OCI-LY7 (cell line): Measurements from ENCODE around the gene BIRC5. TPM values are rescaled to one million over a fixed set of nuclear protein-coding genes. Genes with fewer than 3 reads are reported as not detected.

Experiments
- BruUV-seq: library from RNA; stranded (reverse); fragments of 400-500 nt; replicated peaks from 2 replicates; lab custom pipeline; 2021; lab: Mats Ljungman, UMichigan
- CTCF ChIA-PET: fragments of 300-600 bp; sonication (Branson Sonifier 250); formaldehyde crosslinking; loops from one replicate; lab custom pipeline; 2022; ENCODE audit warnings: antibody characterized with exemption; ENCODE audit not compliant: unreplicated experiment; lab: Charles Lee
- POLR2A ChIA-PET: fragments of 300-600 bp; sonication (Branson Sonifier 250); formaldehyde crosslinking; loops from one replicate; lab custom pipeline; 2022; ENCODE audit warnings: antibody characterized with exemption; lab: Charles Lee
- DNase-seq: peaks from one replicate; pipeline ENCODE4 v3.0.0-alpha.2; 2015; ENCODE audit warnings: low spot score
- H2AFZ ChIP-seq: fragments of 200-600 bp; sonication (generic), shearing (Covaris generic); 2 replicates; pipeline ENCODE4 v1.6.1; 2014; ENCODE audit warnings: mild to moderate bottlenecking, antibody characterized with exemption, low read length, moderate library complexity
- H3K27ac ChIP-seq: fragments of 200-600 bp; sonication (generic); 2 replicates; pipeline ENCODE4 v1.5.1; 2014; ENCODE audit warnings: mixed run types, low read depth, mild to moderate bottlenecking, moderate library complexity, low read length, inconsistent platforms; ENCODE audit not compliant: poor library complexity, severe bottlenecking
- H3K36me3 ChIP-seq: fragments of 200-600 bp; sonication (generic); 2 replicates; pipeline ENCODE4 v1.6.1; 2014; ENCODE audit warnings: mild to moderate bottlenecking, antibody characterized with exemption, low read length, moderate library complexity, mixed read lengths; ENCODE audit not compliant: insufficient read depth
- H3K4me1 ChIP-seq: fragments of 200-600 bp; sonication (generic); 2 replicates; pipeline ENCODE4 v1.5.1; 2014; ENCODE audit warnings: mild to moderate bottlenecking, low read length; ENCODE audit not compliant: insufficient read depth, poor library complexity, severe bottlenecking
- H3K4me2 ChIP-seq: fragments of 200-600 bp; sonication (generic); 2 replicates; pipeline ENCODE4 v1.6.1; 2014; ENCODE audit warnings: mild to moderate bottlenecking, low read length
- H3K4me3 ChIP-seq: fragments of 200-600 bp; sonication (generic); 2 replicates; pipeline ENCODE4 v1.5.1; 2014; ENCODE audit warnings: mild to moderate bottlenecking, low read depth, low read length; ENCODE audit not compliant: poor library complexity, severe bottlenecking
- H3K79me2 ChIP-seq: fragments of 200-600 bp; sonication (generic); 2 replicates; pipeline ENCODE4 v1.6.1; 2016; ENCODE audit warnings: low read depth, mild to moderate bottlenecking, low read length, moderate library complexity, mixed read lengths; ENCODE audit not compliant: insufficient read depth
- H3K9me2 ChIP-seq: fragments of 200-600 bp; sonication (generic); 2 replicates; pipeline ENCODE4 v1.6.1; 2016; ENCODE audit warnings: mild to moderate bottlenecking, low read length, mixed read lengths; ENCODE audit not compliant: insufficient read depth
- H3K9me3 ChIP-seq: fragments of 200-600 bp; sonication (generic); 2 replicates; pipeline ENCODE4 v1.6.1; 2014; ENCODE audit warnings: mild to moderate bottlenecking, mixed run types, low read length, mixed read lengths
- H4K20me1 ChIP-seq: fragments of 200-600 bp; sonication (generic); 2 replicates; pipeline ENCODE4 v1.6.1; 2014; ENCODE audit warnings: mild to moderate bottlenecking, antibody characterized with exemption, low read length, moderate library complexity, mixed read lengths; ENCODE audit not compliant: insufficient read depth
- CTCF ChIP-seq: fragments of 200-600 bp; sonication (generic); conservative IDR thresholded peaks from 2 replicates; pipeline ENCODE4 v1.5.1; 2014; ENCODE audit warnings: mild to moderate bottlenecking, antibody characterized with exemption, low read length, moderate library complexity, mixed read lengths
- EZH2phosphoT487 ChIP-seq: fragments of 200-600 bp; sonication (generic); IDR thresholded peaks from 2 replicates; pipeline ENCODE4 v1.6.1; 2018; ENCODE audit warnings: low read depth, borderline replicate concordance, mild to moderate bottlenecking, mixed run types, antibody characterized with exemption, low read length, moderate library complexity, mixed read lengths
- intact Hi-C: fragments of 100-400 bp; cut with micrococcal nuclease; formaldehyde crosslinking; loops from one replicate; pipeline ENCODE4 v1.10.0; 2022; ENCODE audit not compliant: unreplicated experiment
- total RNA-seq, 2 experiments: library from RNA; depleted of rRNA in 1 of 2; stranded (reverse); fragments of >200 nt in 1 of 2; shearing (Covaris generic) in 1 of 2; gene quantifications; 2 replicates each; pipeline ENCODE4 v1.2.3, GENCODE V29; 2014 to 2022

The BIRC5 gene
- total RNA-seq, 2 experiments from 2014 or later = 184 to 266 TPM

- Histone ChIP-seq H3K79me2 (no peaks in the 10 kb centered on the region), H3K9me3 (no peaks in the 10 kb centered on the region), H3K4me2 (peak overlapping the region; percentile 34), H4K20me1 (no peaks in the 10 kb centered on the region), H3K4me3 (no peak overlapping the region), H2AFZ (no peak overlapping the region), H3K4me1 (peaks cover 33% of the 10 kb centered on the region), H3K27ac (no peak overlapping the region), H3K9me2 (no peaks in the 10 kb centered on the region), H3K36me3 (no peaks in the 10 kb centered on the region)
- intact Hi-C loops = no loop called here
- TF ChIP-seq EZH2phosphoT487 = no peak
- TF ChIP-seq CTCF = no peak
- ChIA-PET CTCF (no interaction called here), POLR2A (no interaction called here)
- DNase-seq = no peak
- no TSS peak for BruUV-seq
Measured at GRCh38 chr17:78166416-78166815, 47.6 kb upstream of the BIRC5 start.

- ChIA-PET CTCF (interaction anchor here (0.8 kb wide), 1 partner anchor 10 kb away, joined by 5 read pairs; no protein-coding TSS in a partner anchor), POLR2A (interaction anchor here (0.7 kb wide), 1 partner anchor 17 kb away, joined by 6 read pairs; no protein-coding TSS in a partner anchor)
- DNase-seq = peak; percentile 93
Measured at GRCh38 chr17:78168242-78168902, 45.7 kb upstream of the BIRC5 start, which contains the start of gene SYNGR2. SYNGR2 (plus strand) TSS chr17:78168581; CDS start chr17:78168617, 36 bp downstream.

More at GRCh38 chr17:78168242-78168902, 45.7 kb upstream of the BIRC5 start, which contains the start of gene SYNGR2:
- Histone ChIP-seq H3K27ac (no peak within 1 kb of the TSS), H3K9me2 (no peaks in the 10 kb centered on the region), H3K79me2 (no peaks in the 10 kb centered on the region), H3K4me1 (peaks cover 53% of the 10 kb centered on the region), H3K36me3 (peaks cover 8% of the 10 kb centered on the region), H2AFZ (peak within 1 kb of the TSS; percentile 12; the same call in 1 of the 2 replicates), H3K4me3 (peak within 1 kb of the TSS; percentile 75), H3K4me2 (peak within 1 kb of the TSS; percentile 92), H3K9me3 (no peaks in the 10 kb centered on the region), H4K20me1 (no peaks in the 10 kb centered on the region)
- no TSS peak for BruUV-seq
- intact Hi-C loops = loop anchor here (2.0 kb wide), 1 partner anchor 16 kb away; no protein-coding TSS in a partner anchor
- no peak for TF ChIP-seq EZH2phosphoT487
- TF ChIP-seq CTCF = no peak
